Epidermal melanocyte (primary cell): ENCODE results near the gene RFFL.

Experiments
- DNase-seq: peaks from one replicate; pipeline ENCODE4 v3.0.0; 2011; ENCODE audit warnings: low spot score; ENCODE audit not compliant: insufficient read length

The RFFL gene

GRCh38 chr17:34974794-34975785, 88.4 kb downstream of the RFFL start:
- DNase-seq: no peak

- DNase-seq: no peak
Measured at GRCh38 chr17:34974179-34974578, 89.3 kb downstream of the RFFL start.

- DNase-seq: peak; percentile 94
Measured at GRCh38 chr17:34961093-34961911, 102.2 kb downstream of the RFFL start, which contains the start of the genes CCT6B and ZNF830. Gene CCT6B (minus strand): TSS chr17:34961460. CDS start chr17:34961393, 67 bp downstream. Gene ZNF830 (plus strand): TSS chr17:34961540. CDS start chr17:34961567, 27 bp downstream.

DNA sequence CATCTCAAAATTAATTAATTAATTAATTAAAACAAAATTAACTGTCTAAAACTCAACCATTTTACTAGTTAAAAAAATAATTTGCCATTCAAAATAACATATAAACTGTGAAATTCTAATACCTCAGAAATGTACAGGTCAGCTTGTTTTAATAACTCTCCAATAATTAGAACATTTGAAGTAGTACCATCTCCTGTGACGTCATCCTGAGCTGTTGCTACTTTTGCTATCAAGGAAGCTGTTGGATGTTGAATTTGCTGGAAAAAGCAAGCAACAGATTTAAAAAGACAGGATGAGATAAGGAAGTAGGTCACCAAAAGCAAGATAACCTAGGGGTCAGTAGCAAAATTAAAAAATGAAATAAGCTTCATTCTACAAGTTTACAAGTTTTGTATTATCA, 105.1 kb downstream of the RFFL start:
- DNase-seq: no peak
